Bronchial epithelial cell (primary cell): ENCODE measurements around the gene AP3S2. TPM values are rescaled to one million over a fixed set of nuclear protein-coding genes. Genes with fewer than 3 reads are reported as not detected.
"Not testable (repeated sequence)": the region's sequence is repeated elsewhere in the genome, so short reads cannot be mapped to it uniquely, and the experiment has no call there.

Experiments used
- DNase-seq: peaks from one replicate; pipeline ENCODE4 v3.0.0-alpha.2; 2010; ENCODE audit warnings: low read depth
- FAIRE-seq: peaks from 2 replicates; lab custom pipeline; 2011; peaks lifted over from hg19 to GRCh38; lab: Jason Lieb, UNC
- H3K27me3 ChIP-seq: 2 replicates; pipeline ENCODE4 v1.5.1; 2011; ENCODE audit warnings: low read length; ENCODE audit not compliant: control insufficient read depth, insufficient read depth
- H3K36me3 ChIP-seq: 2 replicates; pipeline ENCODE4 v1.5.1; 2011; ENCODE audit warnings: low read length; ENCODE audit not compliant: control insufficient read depth, insufficient read depth
- H3K4me3 ChIP-seq: 2 replicates; pipeline ENCODE4 v1.5.1; 2011; ENCODE audit warnings: mild to moderate bottlenecking, low read depth, low read length, control low read depth
- CTCF ChIP-seq: IDR thresholded peaks from 2 replicates; pipeline ENCODE4 v1.5.1; 2011; ENCODE audit warnings: mild to moderate bottlenecking, moderate library complexity, low read length, control low read depth, inconsistent platforms; ENCODE audit not compliant: insufficient read depth, severe bottlenecking
- total RNA-seq: library from RNA; depleted of rRNA; stranded (reverse); fragments of >200 nt; gene quantifications from 2 replicates; pipeline ENCODE4 v1.2.1, GENCODE V29; 2014

AP3S2 gene
- total RNA-seq, 1 donor from 2014 or later, result 51.3 TPM

- H3K4me3 ChIP-seq, result no peak overlapping the region
- no peak for DNase-seq
- no peak for TF ChIP-seq CTCF
- H3K27me3 ChIP-seq, result no peaks in the 10 kb centered on the region
- FAIRE-seq, result no peak
- peaks cover 3% of the 10 kb centered on the region for H3K36me3 ChIP-seq
Observed at GRCh38 chr15:89870006-89870405, 23.8 kb downstream of the AP3S2 start.

GRCh38 chr15:89869490-89869889 is 24.3 kb downstream of the AP3S2 start:
- DNase-seq, FAIRE-seq, H3K4me3 ChIP-seq, H3K27me3 ChIP-seq, H3K36me3 ChIP-seq: not testable (repeated sequence)

GRCh38 chr15:89864958-89865739 is 28.6 kb downstream of the AP3S2 start:
- FAIRE-seq (no peak), DNase-seq (no peak)
- Histone ChIP-seq H3K27me3 (no peaks in the 10 kb centered on the region), H3K4me3 (no peak overlapping the region), H3K36me3 (peaks cover 4% of the 10 kb centered on the region)
- no peak for TF ChIP-seq CTCF

DNA sequence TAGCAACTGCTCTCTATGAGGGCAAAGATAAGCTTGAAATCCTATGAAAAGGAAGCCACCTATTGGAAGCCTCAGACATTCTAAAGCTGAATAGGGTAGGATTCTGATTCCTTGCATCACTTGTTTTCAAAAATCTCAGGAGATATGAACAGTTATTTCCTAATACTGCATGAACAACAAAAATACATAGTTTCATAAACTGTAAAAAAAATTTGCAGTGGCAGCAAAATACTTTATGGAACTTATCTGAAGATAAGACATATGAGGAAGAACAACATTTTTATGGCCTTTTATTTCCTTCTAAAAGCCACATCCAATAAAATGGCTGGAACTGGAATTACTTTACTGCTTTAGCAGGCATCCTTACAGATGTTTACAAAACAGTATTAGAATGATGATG is 29.9 kb downstream of the AP3S2 start:
- FAIRE-seq (no peak), DNase-seq (no peak)
- Histone ChIP-seq H3K36me3 (peaks cover 4% of the 10 kb centered on the region), H3K4me3 (no peak overlapping the region), H3K27me3 (no peaks in the 10 kb centered on the region)
- TF ChIP-seq CTCF, result no peak

GRCh38 chr15:89860891-89861290 is 32.9 kb downstream of the AP3S2 start:
- TF ChIP-seq CTCF, result no peak
- no peak for FAIRE-seq
- H3K4me3 ChIP-seq, result no peak overlapping the region
- no peaks in the 10 kb centered on the region for H3K27me3 ChIP-seq
- H3K36me3 ChIP-seq, result peaks cover 4% of the 10 kb centered on the region
- no peak for DNase-seq

- no peak for DNase-seq
- no peaks in the 10 kb centered on the region for H3K27me3 ChIP-seq
- peaks cover 4% of the 10 kb centered on the region for H3K36me3 ChIP-seq
- no peak overlapping the region for H3K4me3 ChIP-seq
- no peak for TF ChIP-seq CTCF
- FAIRE-seq, result no peak
Observed at GRCh38 chr15:89860431-89860830, 33.4 kb downstream of the AP3S2 start.
